Activated T-cell treated with anti-CD3 and anti-CD28 coated beads for 1 hour (primary cell): Measurements from ENCODE around the gene SLC25A51.
A peak's percentile ranks its signal among the peaks of the same experiment; 100 is the strongest.
"Not testable (repeated sequence)": the region's sequence is repeated elsewhere in the genome, so short reads cannot be mapped to it uniquely, and the experiment has no call there.

Experiments used
- DNase-seq: peaks from one replicate; pipeline ENCODE4 v3.0.0-alpha.2; 2020; ENCODE audit warnings: low read depth

SLC25A51 gene

GRCh38 chr9:37919956-37920335 is 16.0 kb upstream of the SLC25A51 start:
- DNase-seq = no peak

- DNase-seq = no peak
Measured at GRCh38 chr9:37919246-37919955, 15.5 kb upstream of the SLC25A51 start.

GRCh38 chr9:37918665-37919170 is 14.8 kb upstream of the SLC25A51 start:
- DNase-seq = no peak

GRCh38 chr9:37917801-37918664 is 14.1 kb upstream of the SLC25A51 start:
- no peak for DNase-seq

- no peak for DNase-seq
Measured at GRCh38 chr9:37917313-37917731, 13.4 kb upstream of the SLC25A51 start.

- no peak for DNase-seq
Measured at GRCh38 chr9:37916471-37917312, 12.8 kb upstream of the SLC25A51 start.

- no peak for DNase-seq
Measured at GRCh38 chr9:37915911-37916470, 12.1 kb upstream of the SLC25A51 start.

- no peak for DNase-seq
Measured at GRCh38 chr9:37914701-37915358, 10.9 kb upstream of the SLC25A51 start.

- DNase-seq = no peak
Measured at GRCh38 chr9:37914154-37914551, 10.2 kb upstream of the SLC25A51 start.

- peak; percentile 70 for DNase-seq
Measured at GRCh38 chr9:37913480-37914153, 9.7 kb upstream of the SLC25A51 start.

GRCh38 chr9:37911271-37911681 is 7.3 kb upstream of the SLC25A51 start:
- no peak for DNase-seq

- no peak for DNase-seq
Measured at GRCh38 chr9:37910271-37910670, 6.3 kb upstream of the SLC25A51 start.

- DNase-seq = not testable (repeated sequence)
Measured at GRCh38 chr9:37909836-37910235, 5.9 kb upstream of the SLC25A51 start.

GRCh38 chr9:37909326-37909725 is 5.4 kb upstream of the SLC25A51 start:
- no peak for DNase-seq

GRCh38 chr9:37908698-37909186 is 4.8 kb upstream of the SLC25A51 start:
- no peak for DNase-seq

GRCh38 chr9:37908283-37908682 is 4.4 kb upstream of the SLC25A51 start:
- no peak for DNase-seq

GRCh38 chr9:37906312-37907239 is 2.6 kb upstream of the SLC25A51 start:
- DNase-seq = no peak

GRCh38 chr9:37905776-37906175 is 1.8 kb upstream of the SLC25A51 start:
- no peak for DNase-seq

GRCh38 chr9:37905131-37905505 is 1.2 kb upstream of the SLC25A51 start:
- DNase-seq = no peak
